ENCODE results near the gene AGRN. TPM values are rescaled to one million over a fixed set of nuclear protein-coding genes. Genes with fewer than 3 reads are reported as not detected.

The AGRN gene
- total and polyA plus RNA-seq, 8 donors, result 40.5 to 166 (median 71.4) TPM

DNA sequence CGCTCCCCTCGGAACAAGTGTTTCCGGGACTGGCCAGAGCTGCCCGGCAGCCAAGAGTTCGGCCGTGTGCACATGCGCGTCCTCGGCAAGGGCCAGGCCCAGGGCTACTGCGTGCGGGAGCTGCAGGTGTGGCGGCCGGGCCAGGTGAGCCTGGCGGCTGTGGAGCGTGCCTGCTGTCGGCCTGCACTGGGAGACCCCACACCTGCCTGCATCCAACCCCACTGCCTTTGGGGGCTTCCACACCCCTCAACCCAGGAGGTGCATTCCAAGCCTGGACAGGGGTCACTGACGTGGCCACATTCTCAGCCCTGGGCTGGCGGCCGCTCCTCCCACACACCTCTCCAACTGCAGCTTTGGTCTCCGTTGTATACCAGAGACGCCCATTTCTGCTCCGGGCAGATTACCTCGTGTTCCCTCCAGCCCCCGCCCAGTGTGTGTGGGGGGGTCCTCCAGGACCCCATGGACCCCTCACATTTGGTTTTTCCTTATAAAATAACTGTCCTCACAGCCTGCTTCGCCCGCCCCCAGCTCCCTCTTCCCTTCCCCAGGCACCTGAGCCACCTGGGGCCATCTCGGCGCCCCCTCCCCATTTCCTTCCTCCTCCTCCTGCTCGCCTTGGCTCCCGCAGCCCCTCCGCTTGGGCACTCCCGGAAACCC is 48.1 kb downstream of the AGRN start:
- FAIRE-seq (no peak), DNase-seq (peak in 3 of 6 donors; percentile 35 to 62 (median 62)), ATAC-seq (peak; percentile 19 to 38 (median 29))
- H3K9me3 ChIP-seq, result no peaks in the 10 kb centered on the region
- no peaks in the 10 kb centered on the region for H3K27me3 ChIP-seq
- intact Hi-C loops (cut with DNase I), result loop anchor here in 2 of 3 donors (5.0 to 10.0 kb wide), 2 partner anchors 83 to 86 kb away; partner anchors contain the start of gene PERM1 (in 2 of the 2)
- TF ChIP-seq, protein P1, sequence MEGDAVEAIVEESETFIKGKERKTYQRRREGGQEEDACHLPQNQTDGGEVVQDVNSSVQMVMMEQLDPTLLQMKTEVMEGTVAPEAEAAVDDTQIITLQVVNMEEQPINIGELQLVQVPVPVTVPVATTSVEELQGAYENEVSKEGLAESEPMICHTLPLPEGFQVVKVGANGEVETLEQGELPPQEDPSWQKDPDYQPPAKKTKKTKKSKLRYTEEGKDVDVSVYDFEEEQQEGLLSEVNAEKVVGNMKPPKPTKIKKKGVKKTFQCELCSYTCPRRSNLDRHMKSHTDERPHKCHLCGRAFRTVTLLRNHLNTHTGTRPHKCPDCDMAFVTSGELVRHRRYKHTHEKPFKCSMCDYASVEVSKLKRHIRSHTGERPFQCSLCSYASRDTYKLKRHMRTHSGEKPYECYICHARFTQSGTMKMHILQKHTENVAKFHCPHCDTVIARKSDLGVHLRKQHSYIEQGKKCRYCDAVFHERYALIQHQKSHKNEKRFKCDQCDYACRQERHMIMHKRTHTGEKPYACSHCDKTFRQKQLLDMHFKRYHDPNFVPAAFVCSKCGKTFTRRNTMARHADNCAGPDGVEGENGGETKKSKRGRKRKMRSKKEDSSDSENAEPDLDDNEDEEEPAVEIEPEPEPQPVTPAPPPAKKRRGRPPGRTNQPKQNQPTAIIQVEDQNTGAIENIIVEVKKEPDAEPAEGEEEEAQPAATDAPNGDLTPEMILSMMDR (IDR thresholded peaks at IDR 0.05), result no peak
- 62 to 65% methylated on average over 32 of the region's 32 CpGs for WGBS, 2 donors
- H3K4me1 ChIP-seq, result peaks cover 0 to 10% (median 9%) of the 10 kb centered on the region in 3 donors
- peak overlapping the region in 1 of 4 donors; percentile 47 for H3K27ac ChIP-seq
- H3K36me3 ChIP-seq, result no peaks in the 10 kb centered on the region
- peak overlapping the region; percentile 12 to 59 (median 32) for H3K4me3 ChIP-seq

DNA sequence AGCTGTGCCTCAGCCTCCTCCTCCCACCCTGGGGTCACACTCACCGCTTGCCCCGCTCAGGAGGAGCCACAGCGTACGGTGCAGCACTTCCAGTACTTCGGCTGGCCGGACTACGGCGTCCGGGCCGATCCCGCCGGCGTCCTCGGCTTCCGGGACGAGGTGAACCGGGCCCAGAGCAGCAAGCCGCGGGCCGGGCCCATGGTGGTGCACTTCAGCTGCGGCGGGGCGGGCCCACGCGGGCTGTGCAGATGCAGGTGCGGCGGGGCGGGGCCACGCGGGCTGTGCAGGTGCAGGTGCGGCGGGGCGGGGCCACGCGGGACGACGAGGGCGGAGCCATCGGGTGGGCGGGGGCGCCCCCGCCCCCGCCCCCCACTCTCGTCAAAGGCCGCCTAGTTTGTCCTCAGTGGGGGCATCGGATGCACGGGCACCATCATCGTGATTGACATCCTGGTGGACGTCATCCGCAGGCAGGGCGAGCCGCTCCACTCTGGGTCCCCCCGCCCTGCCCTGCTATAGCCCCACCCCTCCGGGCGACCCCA is 48.7 kb downstream of the AGRN start:
- Histone ChIP-seq H3K27ac (peak overlapping the region in 1 of 4 donors; percentile 55), H3K4me3 (peak overlapping the region; percentile 12 to 59 (median 32)), H3K27me3 (no peaks in the 10 kb centered on the region), H3K4me1 (peaks cover 0 to 9% (median 9%) of the 10 kb centered on the region in 3 donors), H3K36me3 (no peaks in the 10 kb centered on the region), H3K9me3 (no peaks in the 10 kb centered on the region)
- TF ChIP-seq, protein P1 (IDR thresholded peaks at IDR 0.05), result no peak
- no peak for FAIRE-seq
- WGBS, 2 donors, result 1 to 3% methylated on average over 20 to 55 of the region's 55 CpGs
- intact Hi-C loops (cut with DNase I), result loop anchor here in 2 of 3 donors (5.0 to 10.0 kb wide), 2 partner anchors 84 to 86 kb away; partner anchors contain the start of gene PERM1 (in 2 of the 2)
- DNase-seq, result peak in 5 of 6 donors; percentile 75 to 89 (median 83)
- peak; percentile 76 to 83 (median 80) for ATAC-seq

DNA sequence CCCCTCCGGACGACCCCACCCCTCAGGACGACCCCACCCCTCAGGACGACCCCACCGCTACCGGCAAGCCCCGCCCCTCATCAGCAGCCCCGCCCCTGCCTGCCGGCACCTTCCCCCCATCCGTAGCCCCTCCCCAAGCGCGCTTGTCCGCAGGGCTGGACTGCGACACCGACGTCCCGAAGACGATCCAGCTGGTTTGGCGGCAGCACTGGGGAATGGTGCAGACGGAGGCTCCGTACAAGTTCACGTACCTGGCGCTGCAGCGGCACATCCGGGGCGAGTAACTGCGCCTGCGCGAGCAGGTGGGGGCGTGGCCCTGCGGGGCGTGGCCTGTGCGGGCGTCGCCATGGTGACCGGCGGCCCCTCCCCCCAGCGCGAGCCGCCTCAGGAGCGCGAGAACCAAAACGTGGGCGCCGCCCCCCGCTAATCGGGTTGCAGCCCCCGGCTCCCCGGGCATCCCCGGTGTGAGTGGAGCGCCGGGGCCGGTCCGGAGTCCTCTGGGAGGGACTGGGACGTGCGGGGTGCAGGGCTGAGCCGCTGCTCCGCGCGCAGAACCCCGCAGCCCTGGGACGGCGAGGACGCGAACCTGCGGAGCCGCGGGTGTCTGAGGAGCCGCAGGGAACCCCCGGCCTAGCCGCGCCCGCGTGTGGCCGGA is 49.3 kb downstream of the AGRN start:
- FAIRE-seq, result no peak
- WGBS, 2 donors, result 3% methylated on average over 47 to 75 of the region's 75 CpGs
- Histone ChIP-seq H3K9me3 (no peaks in the 10 kb centered on the region), H3K27ac (peak overlapping the region; percentile 38 to 55 (median 51)), H3K4me3 (peak overlapping the region; percentile 22 to 59 (median 37)), H3K27me3 (no peaks in the 10 kb centered on the region), H3K36me3 (no peaks in the 10 kb centered on the region), H3K4me1 (peaks cover 0 to 3% (median 3%) of the 10 kb centered on the region in 3 donors)
- TF ChIP-seq, protein P1 (IDR thresholded peaks at IDR 0.05), result no peak
- DNase-seq, result peak; percentile 76 to 98 (median 94)
- peak; percentile 76 to 87 (median 81) for ATAC-seq
- intact Hi-C loops (cut with DNase I), result loop anchor here in 2 of 3 donors (5.0 to 10.0 kb wide), 2 partner anchors 84 to 87 kb away; partner anchors contain the start of gene PERM1 (in 2 of the 2)

DNA sequence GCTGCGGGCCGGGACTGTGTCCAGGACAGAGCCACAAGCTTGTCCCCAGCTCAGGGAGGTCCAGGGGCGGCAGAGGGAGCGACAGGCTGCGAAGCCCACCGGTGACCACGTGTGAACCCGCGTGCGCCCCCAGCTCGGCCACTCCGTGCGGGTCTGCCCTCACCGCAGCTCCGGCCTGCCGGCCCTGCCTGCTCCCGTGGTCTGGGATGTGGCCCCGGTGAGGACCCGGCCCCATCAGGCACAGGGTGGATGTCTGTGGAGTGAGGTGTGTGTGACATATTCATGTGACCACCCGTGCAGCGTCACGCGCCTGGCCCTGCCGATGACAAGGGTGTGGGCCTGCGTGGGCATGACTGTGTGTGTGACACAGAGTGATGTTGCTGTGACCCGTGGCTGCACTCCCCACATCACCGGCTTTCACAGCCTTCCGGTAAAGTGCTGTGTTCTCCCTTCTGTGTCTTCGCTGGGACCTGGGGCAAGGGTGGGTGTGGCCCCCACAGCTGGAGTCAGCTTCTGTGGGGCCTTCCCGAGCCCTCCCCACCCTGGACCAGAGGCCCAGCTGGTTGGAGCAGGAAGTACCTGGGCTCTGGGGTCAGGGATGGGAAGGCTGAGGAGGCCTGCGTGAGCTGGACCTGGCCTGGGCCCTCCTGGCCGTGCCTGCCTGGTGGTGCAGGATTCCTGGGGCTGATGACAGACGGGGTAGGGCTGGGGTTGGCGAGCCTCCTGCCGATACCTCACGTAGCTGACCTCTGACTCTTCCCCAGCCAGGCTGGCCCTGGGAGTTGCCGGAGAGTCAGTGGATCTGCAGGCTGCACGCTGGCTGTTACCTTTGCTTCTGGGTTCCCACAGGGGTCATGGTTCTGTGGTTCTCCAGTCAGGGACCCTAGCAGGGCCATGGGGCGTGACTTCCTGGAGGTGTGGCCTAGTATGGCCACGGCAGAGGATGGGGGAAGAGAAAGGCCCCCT is 50.1 kb downstream of the AGRN start:
- no peaks in the 10 kb centered on the region for H3K27me3 ChIP-seq

More for the DNA sequence above, 50.1 kb downstream of the AGRN start:
- TF ChIP-seq, protein P1 (IDR thresholded peaks at IDR 0.05), result no peak
- FAIRE-seq (no peak), DNase-seq (peak in 1 of 6 donors; percentile 66), ATAC-seq (no peak)
- Histone ChIP-seq H3K9me3 (no peaks in the 10 kb centered on the region), H3K4me3 (peak overlapping the region; percentile 22 to 59 (median 37)), H3K36me3 (no peaks in the 10 kb centered on the region), H3K4me1 (no peaks in the 10 kb centered on the region), H3K27ac (no peak overlapping the region)
- intact Hi-C loops (cut with DNase I), result loop anchor here in 2 of 3 donors (5.0 to 10.0 kb wide), 2 partner anchors 85 to 88 kb away; partner anchors contain the start of gene PERM1 (in 2 of the 2)
- WGBS, 2 donors, result 57 to 59% methylated on average over 40 of the region's 40 CpGs

Data from pancreas (tissue), 10 donors.